ENCODE results near the gene GOLPH3L.

- TF ChIP-seq CTCF (IDR thresholded peaks at IDR 0.05) (no peak), EZH2phosphoT487 (IDR thresholded peaks at IDR 0.05) (no peak), EZH2 (IDR thresholded peaks at IDR 0.05) (no peak)
Observed at GRCh38 chr1:150650193-150650592, 46.8 kb downstream of the GOLPH3L start.

Measured in neural progenitor cell (in vitro differentiated cells).